GM12865 (cell line): ENCODE results near the gene SLC40A1.

Experiments used
- DNase-seq: peaks from one replicate; pipeline ENCODE4 v3.0.0; 2010; ENCODE audit warnings: low read depth
- H3K4me3 ChIP-seq: 2 replicates; pipeline ENCODE4 v1.5.1; 2011; ENCODE audit warnings: mild to moderate bottlenecking, low read depth, low read length, control low read depth
- TF ChIP-seq, protein P1 (sequence below): IDR thresholded peaks from 2 replicates; pipeline ENCODE4 v1.5.1; 2011; ENCODE audit warnings: low read length, control low read depth, low read depth, inconsistent platforms; ENCODE audit not compliant: insufficient read depth; ENCODE audit errors: missing control alignments

The SLC40A1 gene

DNA sequence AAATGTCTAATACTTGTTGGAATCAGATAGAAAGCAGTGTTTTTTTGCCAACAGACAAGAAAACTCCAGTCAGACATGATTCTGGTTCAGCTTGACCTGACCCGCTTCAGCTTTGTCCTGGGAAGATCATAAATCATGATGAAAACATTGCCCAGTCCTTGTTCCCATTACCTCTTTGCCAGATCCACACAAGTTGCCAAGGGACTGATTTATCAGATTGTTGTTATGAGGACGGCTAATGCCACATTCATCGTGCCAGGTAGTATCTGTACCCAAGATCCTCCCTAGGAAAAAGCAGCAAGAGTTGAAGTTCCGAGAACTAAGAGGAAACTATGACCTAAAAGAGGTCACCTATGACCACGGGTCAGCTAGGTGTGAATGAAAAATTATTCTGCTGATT lies 39.0 kb downstream of the SLC40A1 start:
- TF ChIP-seq, protein P1, sequence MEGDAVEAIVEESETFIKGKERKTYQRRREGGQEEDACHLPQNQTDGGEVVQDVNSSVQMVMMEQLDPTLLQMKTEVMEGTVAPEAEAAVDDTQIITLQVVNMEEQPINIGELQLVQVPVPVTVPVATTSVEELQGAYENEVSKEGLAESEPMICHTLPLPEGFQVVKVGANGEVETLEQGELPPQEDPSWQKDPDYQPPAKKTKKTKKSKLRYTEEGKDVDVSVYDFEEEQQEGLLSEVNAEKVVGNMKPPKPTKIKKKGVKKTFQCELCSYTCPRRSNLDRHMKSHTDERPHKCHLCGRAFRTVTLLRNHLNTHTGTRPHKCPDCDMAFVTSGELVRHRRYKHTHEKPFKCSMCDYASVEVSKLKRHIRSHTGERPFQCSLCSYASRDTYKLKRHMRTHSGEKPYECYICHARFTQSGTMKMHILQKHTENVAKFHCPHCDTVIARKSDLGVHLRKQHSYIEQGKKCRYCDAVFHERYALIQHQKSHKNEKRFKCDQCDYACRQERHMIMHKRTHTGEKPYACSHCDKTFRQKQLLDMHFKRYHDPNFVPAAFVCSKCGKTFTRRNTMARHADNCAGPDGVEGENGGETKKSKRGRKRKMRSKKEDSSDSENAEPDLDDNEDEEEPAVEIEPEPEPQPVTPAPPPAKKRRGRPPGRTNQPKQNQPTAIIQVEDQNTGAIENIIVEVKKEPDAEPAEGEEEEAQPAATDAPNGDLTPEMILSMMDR, result no peak
- no peak overlapping the region for H3K4me3 ChIP-seq
- DNase-seq, result no peak

DNA sequence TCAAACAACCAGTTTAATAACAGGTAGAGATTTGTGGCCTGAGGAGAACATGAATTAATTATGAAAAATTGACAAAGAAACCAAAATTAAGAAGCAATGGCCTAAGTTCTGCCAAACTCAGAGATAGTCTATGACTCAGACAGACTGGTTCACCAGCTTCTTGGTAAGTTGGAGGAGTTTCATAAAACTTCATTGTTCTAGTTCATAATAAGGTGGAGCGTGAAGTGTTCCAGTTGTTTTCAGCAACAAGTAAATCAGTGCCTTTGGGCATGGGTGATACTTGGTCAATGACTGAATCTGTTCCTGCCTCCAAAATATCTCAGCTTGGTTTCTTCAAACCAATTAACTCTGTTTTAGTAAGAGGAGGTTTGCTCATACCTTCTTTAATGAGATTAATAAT lies 40.0 kb downstream of the SLC40A1 start:
- TF ChIP-seq, protein P1, result no peak
- H3K4me3 ChIP-seq, result no peak overlapping the region
- no peak for DNase-seq

DNA sequence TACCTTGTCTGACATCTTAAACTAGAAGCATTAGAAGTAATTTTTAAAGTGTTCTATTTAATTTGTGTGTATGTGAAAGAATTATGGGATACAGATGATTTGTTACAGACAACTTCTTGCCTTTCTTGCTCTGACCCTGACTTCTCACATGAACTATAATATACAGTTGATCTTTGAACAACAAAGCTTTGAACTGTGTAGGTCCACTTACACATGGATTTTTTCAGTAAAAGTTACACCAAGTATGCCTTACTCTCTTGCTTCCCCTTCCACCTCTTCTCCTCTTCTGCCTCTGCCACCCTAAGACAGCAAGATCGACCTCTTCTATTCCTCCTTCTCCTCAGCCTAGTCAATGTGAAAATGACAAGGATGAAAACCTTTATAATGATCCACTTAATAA lies 42.2 kb downstream of the SLC40A1 start:
- TF ChIP-seq, protein P1, result no peak
- no peak for DNase-seq
- no peak overlapping the region for H3K4me3 ChIP-seq

DNA sequence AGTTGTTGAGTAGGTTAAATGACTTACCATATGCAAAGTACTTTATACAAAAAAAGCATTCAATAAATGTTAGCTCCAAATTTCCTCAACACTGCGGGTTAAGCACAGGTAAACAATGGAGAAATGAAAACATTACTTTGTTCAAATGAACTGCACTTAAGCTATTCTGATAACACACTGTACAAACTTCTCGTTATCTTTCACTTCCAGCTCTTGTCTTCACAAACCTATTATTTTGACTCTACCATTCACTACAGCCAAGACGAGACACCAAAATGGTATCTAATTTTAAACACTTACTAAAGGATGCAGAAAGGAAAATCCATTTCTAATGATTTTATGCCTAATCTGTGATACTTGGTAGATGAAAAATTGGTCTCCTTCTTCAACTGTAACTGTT lies 43.8 kb downstream of the SLC40A1 start:
- no peak for DNase-seq
- H3K4me3 ChIP-seq, result no peak overlapping the region
- TF ChIP-seq, protein P1, result no peak

DNA sequence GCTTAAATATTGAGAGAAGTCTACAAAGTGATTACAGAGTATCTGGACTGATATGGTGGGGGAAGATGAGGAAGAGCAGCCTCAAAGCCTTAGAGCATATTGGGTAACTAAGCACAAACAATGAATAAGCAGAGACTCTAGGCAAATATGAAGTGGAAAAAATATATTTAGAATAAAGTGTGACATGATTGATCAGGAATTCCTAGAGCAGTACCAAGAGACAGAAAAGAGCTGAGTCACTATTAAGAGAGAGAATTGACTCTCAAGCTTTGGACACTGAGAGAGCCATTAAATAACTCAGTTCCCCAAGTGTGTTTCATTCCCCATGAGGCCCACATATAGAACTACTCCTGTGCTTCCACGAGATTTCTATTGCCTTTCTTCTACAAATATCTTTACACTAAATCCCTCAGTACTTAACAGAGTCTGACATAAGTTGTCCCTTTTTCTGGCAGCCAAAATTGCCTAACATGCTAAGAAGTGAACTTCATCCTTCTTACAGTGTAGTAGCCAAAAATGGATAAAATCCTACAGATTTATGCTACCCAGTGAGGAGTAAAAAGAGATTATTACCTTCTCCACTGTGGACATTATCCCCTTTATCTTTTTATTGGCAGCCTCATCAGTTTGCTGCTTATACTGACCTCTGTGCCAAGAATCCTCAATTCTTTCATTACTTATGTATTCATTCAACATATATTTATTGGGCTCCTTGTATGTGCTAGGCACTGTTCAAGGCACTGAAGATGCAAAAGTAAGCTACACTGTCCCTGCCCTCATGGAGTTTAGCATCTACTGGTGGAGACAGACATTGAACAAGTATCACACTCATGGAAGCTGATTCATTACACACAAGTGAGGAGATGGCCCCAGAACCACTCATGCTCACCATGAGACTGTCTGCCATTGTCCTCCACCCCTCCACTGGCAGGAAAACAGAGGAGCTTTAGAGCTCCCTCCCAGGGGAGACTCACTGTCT lies 45.4 kb downstream of the SLC40A1 start:
- H3K4me3 ChIP-seq, result no peak overlapping the region
- TF ChIP-seq, protein P1, result no peak
- DNase-seq, result no peak

DNA sequence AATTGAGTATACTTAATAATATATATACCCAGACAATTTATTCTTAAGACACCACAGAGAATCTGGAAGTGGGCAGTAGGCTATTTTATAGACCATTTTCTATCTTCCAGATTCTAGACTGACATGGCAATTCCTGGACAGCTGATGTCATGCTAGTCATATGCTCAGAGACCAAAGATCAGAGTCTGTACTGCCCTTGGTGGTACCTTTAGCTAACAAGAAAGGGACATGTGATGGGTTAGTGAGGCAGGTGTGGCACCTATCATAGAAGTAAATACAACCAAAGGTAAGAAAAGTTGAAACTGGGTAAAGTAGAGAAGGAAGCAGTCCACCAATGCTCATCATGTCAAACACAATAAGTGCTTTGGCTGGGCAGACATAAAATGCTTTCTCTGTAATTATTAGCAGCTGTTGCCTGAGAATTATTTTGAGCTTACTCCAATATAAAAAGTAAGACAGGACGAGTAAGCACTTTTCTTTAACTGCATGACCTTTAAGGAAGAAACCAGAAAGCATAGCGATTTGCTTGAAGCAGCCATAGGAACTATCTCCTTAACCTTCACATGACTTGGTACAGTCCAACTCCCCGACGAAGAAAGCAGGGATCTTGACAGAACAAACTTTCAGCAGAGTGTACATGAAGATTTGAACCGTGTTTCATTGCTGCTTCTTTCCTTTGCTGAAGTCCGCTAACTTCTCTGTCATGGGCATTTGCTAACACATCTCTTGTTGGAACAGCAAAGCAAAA lies 47.1 kb downstream of the SLC40A1 start:
- no peak for DNase-seq
- no peak overlapping the region for H3K4me3 ChIP-seq
- TF ChIP-seq, protein P1, result no peak
